IMR-90 (cell line): ENCODE data around the gene PPM1M. TPM values are rescaled to one million over a fixed set of nuclear protein-coding genes. Genes with fewer than 3 reads are reported as not detected.

Source experiments
- ATAC-seq: fragments of 200-7000 bp; cut with Tn5 transposase; 2 replicates; pipeline ENCODE4 v1.9.1; 2020; ENCODE audit warnings: low read depth, mild to moderate bottlenecking, moderate library complexity
- BruUV-seq: library from RNA; stranded (reverse); fragments of 400-500 nt; replicated peaks from 2 replicates; lab custom pipeline; 2021; lab: Mats Ljungman, UMichigan
- CTCF ChIA-PET: fragments of 300-600 bp; formaldehyde crosslinking; extraction: SDS; loops from one replicate; lab custom pipeline; 2021; ENCODE audit warnings: antibody characterized with exemption; lab: Yijun Ruan, JAX
- POLR2A ChIA-PET: fragments of 300-600 bp; sonication (Branson Sonifier 250); formaldehyde crosslinking; loops from one replicate; lab custom pipeline; 2022; ENCODE audit warnings: antibody characterized with exemption; ENCODE audit not compliant: unreplicated experiment; lab: Charles Lee
- DNase-seq: peaks from one replicate; pipeline ENCODE4 v3.0.0; 2013
- H2AFZ ChIP-seq: replicated peaks from 2 replicates; pipeline ENCODE3; 2013; ENCODE audit warnings: low read length, mild to moderate bottlenecking; ENCODE audit not compliant: poor library complexity
- H2AK5ac ChIP-seq: 2 replicates; pipeline ENCODE4 v1.6.1; 2013; ENCODE audit warnings: low read depth, low read length, inconsistent platforms
- H2AK9ac ChIP-seq: replicated peaks from 2 replicates; pipeline ENCODE3; 2013; ENCODE audit warnings: mild to moderate bottlenecking, low read depth, low read length, moderate library complexity; ENCODE audit not compliant: poor library complexity
- H2BK120ac ChIP-seq: 2 replicates; pipeline ENCODE4 v1.6.1; 2013; ENCODE audit warnings: low read depth, low read length, inconsistent platforms
- H2BK15ac ChIP-seq: 3 replicates; pipeline ENCODE4 v1.6.1; 2013; ENCODE audit warnings: low read depth, low read length, inconsistent platforms
- H2BK20ac ChIP-seq: 2 replicates; pipeline ENCODE4 v1.6.1; 2013; ENCODE audit warnings: low read depth, mild to moderate bottlenecking, inconsistent platforms, low read length, moderate library complexity
- H2BK5ac ChIP-seq: 2 replicates; pipeline ENCODE4 v1.6.1; 2013; ENCODE audit warnings: mild to moderate bottlenecking, low read depth, low read length, inconsistent platforms; ENCODE audit not compliant: poor library complexity, severe bottlenecking
- H3K14ac ChIP-seq: replicated peaks from 2 replicates; pipeline ENCODE4 v1.6.1; 2013; ENCODE audit warnings: low read depth, low read length, inconsistent platforms
- H3K18ac ChIP-seq: 2 replicates; pipeline ENCODE4 v1.6.1; 2013; ENCODE audit warnings: low read depth, low read length, control low read depth
- H3K23ac ChIP-seq: 2 replicates; pipeline ENCODE4 v1.6.1; 2013; ENCODE audit warnings: low read depth, low read length, inconsistent platforms
- H3K27ac ChIP-seq: 2 replicates; pipeline ENCODE4 v1.5.1; 2013; ENCODE audit warnings: mild to moderate bottlenecking, control low read depth, low read length; ENCODE audit not compliant: insufficient read depth
- H3K27me3 ChIP-seq: 2 replicates; pipeline ENCODE4 v1.6.1; 2013; ENCODE audit warnings: low read length; ENCODE audit not compliant: control insufficient read depth, insufficient read depth
- H3K36me3 ChIP-seq: 2 replicates; pipeline ENCODE4 v1.6.1; 2013; ENCODE audit warnings: low read length, mixed read lengths; ENCODE audit not compliant: control insufficient read depth, insufficient read depth
- H3K4ac ChIP-seq: 2 replicates; pipeline ENCODE4 v1.6.1; 2013; ENCODE audit warnings: low read depth, low read length, inconsistent platforms
- H3K4me1 ChIP-seq: 2 replicates; pipeline ENCODE4 v1.6.1; 2013; ENCODE audit warnings: low read length, mixed read lengths; ENCODE audit not compliant: control insufficient read depth, insufficient read depth
- H3K4me2 ChIP-seq: 2 replicates; pipeline ENCODE4 v1.6.1; 2013; ENCODE audit warnings: low read depth, mild to moderate bottlenecking, control low read depth, low read length, moderate library complexity
- H3K4me3 ChIP-seq: 2 replicates; pipeline ENCODE4 v1.5.1; 2013; ENCODE audit warnings: low read depth, mild to moderate bottlenecking, control low read depth, low read length, moderate library complexity; ENCODE audit not compliant: insufficient read depth
- H3K56ac ChIP-seq: 2 replicates; pipeline ENCODE4 v1.6.1; 2013; ENCODE audit warnings: low read length, inconsistent platforms; ENCODE audit not compliant: insufficient read depth; ENCODE audit errors: extremely low read depth
- H3K79me1 ChIP-seq, 2 experiments: 2 replicates each; pipeline ENCODE4 v1.6.1; 2013; ENCODE audit warnings: low read length in 2 of 2, inconsistent platforms in 1 of 2, low read depth in 1 of 2
- H3K9ac ChIP-seq: 2 replicates; pipeline ENCODE4 v1.6.1; 2013; ENCODE audit warnings: low read depth, low read length, control low read depth
- H3K9me1 ChIP-seq: 2 replicates; pipeline ENCODE4 v1.6.1; 2013; ENCODE audit warnings: low read length, inconsistent platforms; ENCODE audit not compliant: insufficient read depth
- H3K9me3 ChIP-seq: 2 replicates; pipeline ENCODE4 v1.6.1; 2013; ENCODE audit warnings: low read length; ENCODE audit not compliant: control insufficient read depth, insufficient read depth
- H4K20me1 ChIP-seq: 2 replicates; pipeline ENCODE4 v1.6.1; 2013; ENCODE audit warnings: low read length, inconsistent platforms; ENCODE audit not compliant: insufficient read depth
- H4K5ac ChIP-seq: 2 replicates; pipeline ENCODE4 v1.6.1; 2013; ENCODE audit warnings: mild to moderate bottlenecking, low read depth, low read length, control low read depth
- H4K8ac ChIP-seq, 2 experiments: 2 replicates each; pipeline ENCODE4 v1.6.1; 2013; ENCODE audit warnings: low read depth in 2 of 2, low read length in 2 of 2, control low read depth in 1 of 2, inconsistent platforms in 1 of 2
- H4K91ac ChIP-seq: 2 replicates; pipeline ENCODE4 v1.6.1; 2013; ENCODE audit warnings: low read depth, low read length, inconsistent platforms; ENCODE audit not compliant: insufficient read depth
- CEBPB ChIP-seq: IDR thresholded peaks from 2 replicates; pipeline ENCODE4 v1.6.1; 2012; ENCODE audit warnings: low read depth, low read length, improper control_type of control experiment
- CHD1 ChIP-seq: IDR thresholded peaks from 2 replicates; pipeline ENCODE4 v1.6.1; 2012; ENCODE audit warnings: low read depth, low read length, improper control_type of control experiment
- ELK1 ChIP-seq: fragments of 150-350 bp; IDR thresholded peaks from 2 replicates; pipeline ENCODE4 v1.6.1; 2016; ENCODE audit warnings: low read depth, mild to moderate bottlenecking, low read length, moderate library complexity, borderline replicate concordance
- MAZ ChIP-seq: IDR thresholded peaks from 2 replicates; pipeline ENCODE4 v1.6.1; 2012; ENCODE audit warnings: low read depth, mild to moderate bottlenecking, low read length, improper control_type of control experiment, moderate library complexity, borderline replicate concordance
- MXI1 ChIP-seq: IDR thresholded peaks from 2 replicates; pipeline ENCODE4 v1.6.1; 2012; ENCODE audit warnings: low read depth, mild to moderate bottlenecking, low read length, moderate library complexity, borderline replicate concordance
- POLR2A ChIP-seq: IDR thresholded peaks from 2 replicates; pipeline ENCODE4 v1.6.1; 2012; ENCODE audit warnings: mild to moderate bottlenecking, low read depth, low read length
- RAD21 ChIP-seq: IDR thresholded peaks from 2 replicates; pipeline ENCODE4 v1.6.1; 2012; ENCODE audit warnings: low read length, improper control_type of control experiment
- RCOR1 ChIP-seq: IDR thresholded peaks from 2 replicates; pipeline ENCODE4 v1.6.1; 2012; ENCODE audit warnings: mild to moderate bottlenecking, low read length, improper control_type of control experiment; ENCODE audit not compliant: insufficient replicate concordance
- RFX5 ChIP-seq: IDR thresholded peaks from 2 replicates; pipeline ENCODE4 v1.8.0; 2012; ENCODE audit warnings: low read depth, mild to moderate bottlenecking, low read length, moderate library complexity
- USF2 ChIP-seq: fragments of 150-350 bp; IDR thresholded peaks from 2 replicates; pipeline ENCODE4 v1.6.1; 2017; ENCODE audit warnings: mild to moderate bottlenecking, antibody characterized with exemption, low read length, low read depth
- WGBS, 2 experiments: methylation state at CpG; one replicate each; pipeline versions ENCODE4 v1.1.5 to v1.1.7; 2013; ENCODE audit warnings: missing lambda C conversion rate in 2 of 2; ENCODE audit not compliant: insufficient read length in 1 of 2; ENCODE audit errors: extremely low coverage in 2 of 2; 5-methylcytosine and 5-hydroxymethylcytosine counted together
- dilution Hi-C: fragments of 300-500 bp; cut with HindIII; formaldehyde crosslinking; loops from one replicate; pipeline ENCODE4 v1.14.3; 2018; ENCODE audit warnings: low sequenced_read_pairs; ENCODE audit not compliant: unreplicated experiment
- in situ Hi-C: fragments of 300-500 bp; cut with MboI; formaldehyde crosslinking; loops from 3 replicates; pipeline ENCODE4 v1.14.3; 2019; ENCODE audit warnings: low sequenced_read_pairs, inconsistent platforms, mixed read lengths
- intact Hi-C: fragments of 100-400 bp; cut with micrococcal nuclease; formaldehyde crosslinking; loops from 2 replicates; pipeline ENCODE4 v1.10.0; 2022
- polyA plus RNA-seq, 3 experiments: library from polyadenylated mRNA; depleted of rRNA; stranded (reverse); fragments of >200 nt; gene quantifications; 2 replicates each; pipeline ENCODE4 v1.2.3, GENCODE V29; 2012; ENCODE audit warnings: low replicate concordance in 1 of 3
- total RNA-seq: library from RNA; depleted of rRNA; stranded (reverse); fragments of >200 nt; gene quantifications from 2 replicates; pipeline ENCODE4 v1.2.3, GENCODE V29; 2012

PPM1M gene
- total and polyA plus RNA-seq, 2 of the 4 experiments (the other 2 are of a cell fraction) = 12.2 to 18.1 TPM

- Histone ChIP-seq H3K4me1 (peaks cover 34% of the 10 kb centered on the region), H3K36me3 (peaks cover 26% of the 10 kb centered on the region), H3K18ac (peak overlapping the region; percentile 21; the same call in 1 of the 2 replicates), H3K9me1 (peaks cover 33% of the 10 kb centered on the region), H3K27ac (peak overlapping the region; percentile 81), H2BK20ac (no peak overlapping the region), H2AK9ac (peak overlapping the region; percentile 92), H3K23ac (peak overlapping the region; percentile 66), H3K14ac (peak overlapping the region; percentile 82), H2AFZ (peak overlapping the region; percentile 97), H3K9me3 (no peaks in the 10 kb centered on the region), H2BK5ac (peak overlapping the region; percentile 82), H2AK5ac (peak overlapping the region; percentile 71), H3K27me3 (no peaks in the 10 kb centered on the region), H3K4me2 (peak overlapping the region; percentile 100), H2BK120ac (0 out of 2 replicates have a peak overlapping the region, but pooled peaks have one; percentile 12), H3K79me1 (peaks cover 21 to 63% of the 10 kb centered on the region in 2 experiments), H2BK15ac (no peak overlapping the region; the same call in 2 of the 3 replicates), H3K4me3 (peak overlapping the region; percentile 85), H3K4ac (peak overlapping the region; percentile 36), H3K9ac (peak overlapping the region; percentile 82), H4K8ac (peak overlapping the region; percentile 7 to 19; a peak in 2 of 4 replicates), H4K20me1 (peaks cover 12% of the 10 kb centered on the region), H4K5ac (peak overlapping the region; percentile 24; the same call in 1 of the 2 replicates), H3K56ac (peak overlapping the region; percentile 70), H4K91ac (peak overlapping the region; percentile 43; the same call in 1 of the 2 replicates)
- no TSS peak for BruUV-seq
- dilution Hi-C loops (no loop called here), intact Hi-C loops (loop anchor here (5.0 kb wide), 2 partner anchors 47 to 202 kb away; partner anchors contain the start of genes POC1A and RPL29), in situ Hi-C loops (no loop called here)
- POLR2A ChIA-PET = no interaction called here
- ATAC-seq (no peak), DNase-seq (no peak)
- 83% methylated on average over 1 of the region's 14 CpGs; no CpG with 5 or more reads in 1 of the 2 experiments for WGBS, 2 experiments
- no peak for TF ChIP-seq ELK1
- no peak for TF ChIP-seq POLR2A
- no peak for TF ChIP-seq RAD21
- TF ChIP-seq RFX5 = no peak
- TF ChIP-seq CHD1 = no peak
- no peak for TF ChIP-seq CEBPB
- TF ChIP-seq MAZ = no peak
- TF ChIP-seq MXI1 = no peak
- TF ChIP-seq USF2 = no peak
- no peak for TF ChIP-seq RCOR1
- CTCF ChIA-PET = no interaction called here
These were observed 46.6 kb upstream of the PPM1M start for GRCh38 chr3:52198643-52199608.
